A549 (cell line): ENCODE data around the gene CPXM1. TPM values are rescaled to one million over a fixed set of nuclear protein-coding genes. Genes with fewer than 3 reads are reported as not detected.
A peak's percentile ranks its signal among the peaks of the same experiment; 100 is the strongest.

Experiments
- ATAC-seq, 2 experiments: fragments of 200-7000 bp in 1 of 2; fragments of >200 bp in 1 of 2; cut with Nextera tagmentation in 1 of 2; cut with Tn5 transposase in 1 of 2; 3 replicates each; pipeline versions ENCODE4 v1.8.0 to v1.9.1; 2018 to 2020; ENCODE audit warnings: mild to moderate bottlenecking in 1 of 2, moderate library complexity in 1 of 2
- CTCF ChIA-PET: fragments of 300-600 bp; sonication (Branson Sonifier 250); formaldehyde crosslinking; extraction: SDS; loops from one replicate; lab custom pipeline; 2021; ENCODE audit warnings: antibody characterized with exemption, inconsistent platforms; lab: Yijun Ruan, JAX
- POLR2A ChIA-PET: fragments of 350-600 bp; formaldehyde crosslinking; extraction: SDS; loops from one replicate; lab custom pipeline; 2021; ENCODE audit warnings: antibody characterized with exemption, inconsistent platforms; lab: Yijun Ruan, JAX
- DNase-seq, 2 experiments: peaks; one replicate each; pipeline versions ENCODE4 v3.0.0 to v3.0.0-alpha.2; 2011 to 2016; ENCODE audit warnings: low read depth in 1 of 2, low spot score in 1 of 2
- FAIRE-seq: peaks from 2 replicates; lab custom pipeline; 2011; peaks lifted over from hg19 to GRCh38; lab: Jason Lieb, UNC
- H3K27ac ChIP-seq, 2 experiments: fragments of >200 bp; sonication (Bioruptor Twin); formaldehyde crosslinking; 3 replicates each; pipeline ENCODE4 v1.5.1; 2016 to 2017
- H3K4me1 ChIP-seq: fragments of >200 bp; sonication (Bioruptor Twin); formaldehyde crosslinking; 3 replicates; pipeline ENCODE4 v1.6.1; 2016
- H3K4me2 ChIP-seq: fragments of >200 bp; sonication (Bioruptor Twin); formaldehyde crosslinking; 3 replicates; pipeline ENCODE4 v1.6.1; 2016
- H3K4me3 ChIP-seq: fragments of >200 bp; sonication (Bioruptor Twin); formaldehyde crosslinking; 3 replicates; pipeline ENCODE4 v1.5.1; 2016
- H3K9me3 ChIP-seq: fragments of >200 bp; sonication (Bioruptor Twin); formaldehyde crosslinking; 3 replicates; pipeline ENCODE4 v1.6.1; 2016
- CBX8 ChIP-seq: fragments of 200-600 bp; sonication (generic); IDR thresholded peaks from 2 replicates; pipeline ENCODE4 v1.6.1; 2016
- EHF ChIP-seq: fragments of 250-450 bp; sonication (Bioruptor Pico); IDR thresholded peaks from 2 replicates; pipeline ENCODE4 v1.5.0; 2020; ENCODE audit warnings: mild to moderate bottlenecking
- EHMT2 ChIP-seq: fragments of 200-600 bp; sonication (generic); IDR thresholded peaks from 2 replicates; pipeline ENCODE4 v1.6.1; 2016; ENCODE audit warnings: antibody characterized with exemption, low read depth, mild to moderate bottlenecking, moderate library complexity
- ESRRA ChIP-seq: fragments of 150-350 bp; IDR thresholded peaks from 2 replicates; pipeline ENCODE4 v1.6.1; 2014; ENCODE audit warnings: mild to moderate bottlenecking, low read length, borderline replicate concordance
- FOSB ChIP-seq: fragments of 250-450 bp; sonication (Bioruptor Pico); IDR thresholded peaks from 2 replicates; pipeline ENCODE4 v1.5.0; 2020; ENCODE audit warnings: mild to moderate bottlenecking, moderate library complexity
- MAZ ChIP-seq: fragments of 150-350 bp; IDR thresholded peaks from 2 replicates; pipeline ENCODE4 v1.6.1; 2014; ENCODE audit warnings: antibody characterized with exemption, low read depth, low read length, borderline replicate concordance
- NFE2L2 ChIP-seq: fragments of 150-350 bp; conservative IDR thresholded peaks from 2 replicates; pipeline ENCODE4 v1.6.1; 2014; ENCODE audit warnings: low read length
- NPAS2 ChIP-seq: fragments of 250-450 bp; sonication (Bioruptor Pico); IDR thresholded peaks from 2 replicates; pipeline ENCODE4 v1.8.0; 2022; ENCODE audit warnings: mild to moderate bottlenecking, moderate library complexity, borderline replicate concordance
- PHF8 ChIP-seq: fragments of 200-600 bp; sonication (generic); IDR thresholded peaks from 2 replicates; pipeline ENCODE4 v1.6.1; 2016; ENCODE audit warnings: low read depth, mild to moderate bottlenecking, antibody characterized with exemption, moderate library complexity, borderline replicate concordance
- POLR2AphosphoS2 ChIP-seq: conservative IDR thresholded peaks from 2 replicates; pipeline ENCODE4 v1.6.1; 2012; ENCODE audit warnings: low read length, improper control_type of control experiment, inconsistent platforms
- RAD21 ChIP-seq, 2 experiments: fragments of >200 bp in 1 of 2; sonication (Bioruptor Twin) in 1 of 2; formaldehyde crosslinking in 1 of 2; IDR thresholded peaks in 1 of 2; conservative IDR thresholded peaks in 1 of 2; 2 replicates in 1 of 2; 3 replicates in 1 of 2; pipeline ENCODE4 v1.6.1; 2012 to 2018; ENCODE audit warnings: inconsistent platforms in 1 of 2
- TFCP2L1 ChIP-seq: fragments of 250-450 bp; sonication (Bioruptor Pico); IDR thresholded peaks from 2 replicates; pipeline ENCODE4 v1.5.0; 2021; ENCODE audit warnings: mild to moderate bottlenecking
- TP53 ChIP-seq: fragments of 250-450 bp; sonication (Bioruptor Pico); IDR thresholded peaks from 2 replicates; pipeline ENCODE4 v1.5.0; 2021; ENCODE audit warnings: mild to moderate bottlenecking, moderate library complexity
- ZSCAN20 ChIP-seq: fragments of 250-450 bp; sonication (Bioruptor Pico); IDR thresholded peaks from 2 replicates; pipeline ENCODE4 v1.8.0; 2022; ENCODE audit warnings: mild to moderate bottlenecking, moderate library complexity
- WGBS: methylation state at CpG from one replicate; pipeline ENCODE4 v1.1.6; 2017; ENCODE audit errors: missing lambda C conversion rate; 5-methylcytosine and 5-hydroxymethylcytosine counted together
- polyA plus RNA-seq, 4 experiments: library from polyadenylated mRNA; depleted of rRNA in 3 of 4; stranded (reverse); fragments of >200 nt; fragmentation: RNase III in 1 of 4; extraction: RNeasy Plus Mini Kit Qiagen cat#74134 plus additional on column Dnase treatment in 1 of 4; gene quantifications; 2 replicates in 3 of 4; 3 replicates in 1 of 4; pipeline ENCODE4 v1.2.3, GENCODE V29; 2011 to 2017
- TF ChIP-seq, protein P1 (sequence below): fragments of 250-450 bp; sonication (Bioruptor Pico); IDR thresholded peaks from 2 replicates; pipeline ENCODE4 v1.5.0; 2021; ENCODE audit warnings: mild to moderate bottlenecking, moderate library complexity, borderline replicate concordance
- TF ChIP-seq, protein P2 (sequence below): IDR thresholded peaks from 2 replicates; pipeline ENCODE4 v1.6.1; 2012; ENCODE audit warnings: low read depth, borderline replicate concordance

CPXM1 gene
- polyA plus RNA-seq, 2 of the 4 experiments (the other 2 are of a cell fraction): not detected

DNA sequence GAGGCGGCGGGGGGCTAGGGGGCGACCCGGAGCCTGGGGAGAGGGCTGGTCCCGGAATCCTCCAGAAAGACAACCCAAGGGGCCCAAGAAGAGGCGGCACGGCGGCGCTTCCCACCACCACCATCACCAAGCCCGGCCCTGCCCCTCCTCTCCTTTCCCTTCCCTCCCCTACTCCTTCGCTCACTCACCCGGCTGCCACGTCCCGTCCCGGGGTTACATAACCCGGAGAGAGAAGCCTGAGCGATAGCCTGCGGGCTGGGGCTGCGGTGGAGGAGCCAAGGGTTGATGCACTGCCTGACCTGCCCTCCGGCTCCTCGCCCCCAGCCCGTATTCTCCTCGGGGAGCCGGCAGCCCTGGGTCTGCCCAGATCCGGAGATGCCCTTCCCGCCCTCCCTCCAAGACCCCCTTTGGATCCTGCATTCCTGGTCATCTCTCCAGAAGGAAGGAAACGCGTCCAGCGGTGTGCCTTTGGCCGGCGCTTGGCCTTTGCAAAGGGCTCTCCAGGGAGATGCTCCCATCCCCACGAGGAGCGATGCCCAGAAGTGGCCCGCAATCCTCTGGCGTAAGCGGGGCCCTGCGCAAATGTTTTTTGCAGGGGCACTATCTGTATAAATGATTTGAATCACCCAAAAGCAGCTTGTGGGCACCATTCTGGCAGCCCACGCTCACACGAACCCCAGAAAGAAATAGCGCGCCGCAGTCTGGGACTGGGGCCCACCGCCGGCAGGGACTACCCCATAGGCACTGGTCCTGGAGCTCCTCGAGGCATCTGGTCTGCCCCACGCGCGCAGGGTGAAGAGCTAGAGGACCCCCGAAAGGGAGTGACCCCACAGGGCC is 4.6 kb upstream of the CPXM1 start:
- Histone ChIP-seq H3K4me2 (peak overlapping the region; percentile 20; the same call in 1 of the 3 replicates), H3K9me3 (peaks cover 15% of the 10 kb centered on the region; the same call in 2 of the 3 replicates), H3K4me3 (no peak overlapping the region), H3K27ac (no peak overlapping the region), H3K4me1 (peaks cover 8% of the 10 kb centered on the region; the same call in 2 of the 3 replicates)
- TF ChIP-seq CBX8: no peak
- no peak for TF ChIP-seq EHF (CRISPR knock-in tag)
- no peak for TF ChIP-seq FOSB (CRISPR knock-in tag)
- no peak for TF ChIP-seq RAD21 (conservative IDR thresholded peaks at IDR 0.05 in 1 of 2, IDR thresholded peaks at IDR 0.05 in 1 of 2)
- TF ChIP-seq NPAS2 (CRISPR knock-in tag): no peak
- no peak for TF ChIP-seq PHF8
- no peak for TF ChIP-seq TP53 (CRISPR knock-in tag)
- FAIRE-seq: no peak
- peak; percentile 47 to 56; a peak in 3 of 6 replicates for ATAC-seq
- ChIA-PET POLR2A (no interaction called here), CTCF (interaction anchor here (0.6 to 4.4 kb wide), 3 partner anchors 10 to 98 kb away, joined by 4 to 12 read pairs (median 6); partner anchors contain the start of gene C20orf141)
- 48% methylated on average over 40 of the region's 49 CpGs for WGBS
- no peak for DNase-seq

DNA sequence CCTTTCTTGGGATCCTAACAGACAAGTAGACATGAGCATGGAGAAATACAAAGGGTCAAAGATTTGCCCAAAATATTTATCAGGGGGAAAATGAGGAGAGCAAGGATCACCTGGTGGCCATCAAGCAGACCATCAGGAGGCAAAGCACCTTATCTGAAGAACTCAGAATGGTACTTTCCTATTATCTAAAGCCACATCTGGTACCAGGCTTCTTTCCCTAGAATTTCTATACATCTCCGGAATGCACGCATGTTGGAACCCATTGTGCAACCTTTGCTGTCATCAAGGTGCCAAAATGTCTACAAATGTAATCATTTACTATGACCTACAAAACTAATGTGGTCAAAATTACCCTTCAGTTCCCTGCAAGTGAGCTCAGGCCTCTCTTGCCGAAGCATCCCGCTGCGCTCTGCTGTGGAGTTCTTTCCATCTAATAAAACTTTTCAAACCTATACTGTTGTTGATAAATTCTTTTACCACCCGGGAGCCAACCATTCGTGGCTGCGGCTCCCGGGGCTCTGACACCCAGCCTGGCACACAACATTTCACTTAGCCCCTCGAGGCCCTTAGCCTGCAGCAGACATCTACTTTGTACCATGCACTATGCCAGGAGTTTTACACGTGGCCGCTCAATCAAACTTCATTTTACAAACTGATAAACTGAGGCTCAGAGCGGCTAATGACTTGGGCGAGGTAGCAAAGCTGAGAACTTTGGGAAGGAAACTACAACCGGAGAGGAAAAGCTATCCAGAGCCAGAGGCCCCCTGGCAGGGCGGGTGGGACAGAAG is 3.8 kb upstream of the CPXM1 start:
- ATAC-seq: no peak
- H3K27ac ChIP-seq: no peak overlapping the region
- WGBS: 54% methylated on average over 16 of the region's 16 CpGs
- TF ChIP-seq, protein P1, sequence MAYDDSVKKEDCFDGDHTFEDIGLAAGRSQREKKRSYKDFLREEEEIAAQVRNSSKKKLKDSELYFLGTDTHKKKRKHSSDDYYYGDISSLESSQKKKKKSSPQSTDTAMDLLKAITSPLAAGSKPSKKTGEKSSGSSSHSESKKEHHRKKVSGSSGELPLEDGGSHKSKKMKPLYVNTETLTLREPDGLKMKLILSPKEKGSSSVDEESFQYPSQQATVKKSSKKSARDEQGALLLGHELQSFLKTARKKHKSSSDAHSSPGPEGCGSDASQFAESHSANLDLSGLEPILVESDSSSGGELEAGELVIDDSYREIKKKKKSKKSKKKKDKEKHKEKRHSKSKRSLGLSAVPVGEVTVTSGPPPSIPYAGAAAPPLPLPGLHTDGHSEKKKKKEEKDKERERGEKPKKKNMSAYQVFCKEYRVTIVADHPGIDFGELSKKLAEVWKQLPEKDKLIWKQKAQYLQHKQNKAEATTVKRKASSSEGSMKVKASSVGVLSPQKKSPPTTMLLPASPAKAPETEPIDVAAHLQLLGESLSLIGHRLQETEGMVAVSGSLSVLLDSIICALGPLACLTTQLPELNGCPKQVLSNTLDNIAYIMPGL (CRISPR knock-in tag): no peak
- no peak for TF ChIP-seq ZSCAN20 (CRISPR knock-in tag)
- TF ChIP-seq, all 56 proteins: peak for 0
- FAIRE-seq (no peak), DNase-seq (no peak)
- ChIA-PET POLR2A (no interaction called here), CTCF (interaction anchor here (1.9 kb wide), 1 partner anchor 10 kb away, joined by 6 read pairs; the partner anchor contains the start of gene C20orf141)
- peaks cover 8% of the 10 kb centered on the region; the same call in 2 of the 3 replicates for H3K4me1 ChIP-seq
- no peak overlapping the region for H3K4me3 ChIP-seq
- no peak overlapping the region for H3K4me2 ChIP-seq
- H3K9me3 ChIP-seq: peaks cover 15% of the 10 kb centered on the region; the same call in 2 of the 3 replicates

DNA sequence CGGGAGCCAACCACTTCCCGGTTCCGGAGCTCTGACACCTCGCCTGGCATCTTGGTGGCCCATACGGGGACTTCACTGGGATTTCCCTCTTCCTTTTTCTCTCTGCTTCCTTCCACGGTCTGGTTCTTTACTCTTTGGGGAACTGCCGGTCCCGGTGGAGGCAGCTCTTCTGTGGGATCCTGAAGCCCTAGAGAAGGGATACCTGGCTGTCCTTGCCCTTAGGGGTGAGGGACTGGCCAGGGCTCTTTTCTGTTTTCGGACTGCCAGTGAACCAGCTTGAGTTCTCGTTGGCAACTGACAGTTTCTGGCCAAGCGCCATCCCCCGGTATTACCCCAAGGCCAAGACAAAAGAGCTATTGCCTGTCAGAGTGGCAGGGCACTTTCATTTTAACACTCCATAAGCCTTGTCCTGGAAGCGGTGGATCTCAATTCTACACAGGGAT is 880 bp upstream of the CPXM1 start:
- no peak overlapping the region for H3K4me3 ChIP-seq
- ChIA-PET CTCF (interaction anchor here (0.7 to 1.4 kb wide), 3 partner anchors 14 to 36 kb away, joined by 3 read pairs; partner anchors contain the start of gene C20orf141), POLR2A (no interaction called here)
- peaks cover 15% of the 10 kb centered on the region; the same call in 2 of the 3 replicates for H3K9me3 ChIP-seq
- H3K4me1 ChIP-seq: peaks cover 6% of the 10 kb centered on the region; the same call in 2 of the 3 replicates
- no peak overlapping the region for H3K4me2 ChIP-seq
- no peak for ATAC-seq
- no peak for DNase-seq
- no peak overlapping the region for H3K27ac ChIP-seq
- no peak for FAIRE-seq
- TF ChIP-seq, protein P2, sequence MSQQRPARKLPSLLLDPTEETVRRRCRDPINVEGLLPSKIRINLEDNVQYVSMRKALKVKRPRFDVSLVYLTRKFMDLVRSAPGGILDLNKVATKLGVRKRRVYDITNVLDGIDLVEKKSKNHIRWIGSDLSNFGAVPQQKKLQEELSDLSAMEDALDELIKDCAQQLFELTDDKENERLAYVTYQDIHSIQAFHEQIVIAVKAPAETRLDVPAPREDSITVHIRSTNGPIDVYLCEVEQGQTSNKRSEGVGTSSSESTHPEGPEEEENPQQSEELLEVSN: no peak
- TF ChIP-seq EHMT2: no peak
- no peak for TF ChIP-seq ESRRA
- TF ChIP-seq ZSCAN20 (CRISPR knock-in tag): no peak
- no peak for TF ChIP-seq NPAS2 (CRISPR knock-in tag)
- TF ChIP-seq MAZ: no peak
- TF ChIP-seq POLR2AphosphoS2: no peak
- no peak for TF ChIP-seq TFCP2L1
- no peak for TF ChIP-seq NFE2L2
- WGBS: 39% methylated on average over 13 of the region's 13 CpGs
